ENCODE measurements around the gene EED. TPM values are rescaled to one million over a fixed set of nuclear protein-coding genes. Genes with fewer than 3 reads are reported as not detected.

Gene EED
- total RNA-seq, 4 donors from 2014 or later: 25.5 to 46.0 (median 33.0) TPM

DNA sequence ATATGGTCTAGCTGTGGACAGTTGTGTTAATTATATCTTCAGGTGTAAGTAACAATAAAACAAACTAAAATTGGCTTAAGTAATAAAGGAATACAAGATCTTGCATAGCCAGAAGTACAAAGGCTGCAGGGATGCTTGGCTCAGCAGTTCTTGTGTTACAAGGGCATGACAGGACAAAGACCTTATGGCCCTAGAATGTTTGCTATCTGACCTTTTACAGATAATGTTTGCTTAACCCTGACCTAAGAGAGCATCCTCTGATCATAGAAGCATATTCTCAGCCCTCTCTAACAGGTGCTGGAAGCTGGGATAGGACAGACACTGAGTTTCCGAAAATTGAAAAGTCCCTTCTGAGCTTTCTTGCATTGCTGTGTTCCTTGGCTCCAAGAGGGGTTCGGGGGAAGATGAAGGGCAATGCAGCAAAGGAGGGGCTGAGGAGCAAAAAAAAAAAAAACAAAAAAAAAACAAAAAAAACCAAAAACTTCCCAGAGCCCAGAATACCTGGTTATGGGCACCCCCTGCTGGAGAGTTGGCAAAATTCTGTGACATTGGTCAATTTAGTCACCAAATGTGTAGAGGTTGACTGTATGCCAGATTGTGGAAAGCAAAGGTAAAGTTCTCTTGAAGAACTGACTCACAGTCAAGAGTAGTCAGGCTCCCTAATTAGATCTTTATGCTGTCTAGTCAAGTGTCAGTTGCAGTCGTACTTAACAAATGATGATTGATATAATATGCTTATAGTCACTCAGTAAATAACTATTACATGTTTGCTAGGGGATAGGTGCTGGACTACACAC, 47.1 kb downstream of the EED start:
- 26 to 31% methylated on average over 3 of the region's 3 CpGs for WGBS, 2 donors
- TF ChIP-seq CTCF (IDR thresholded peaks at IDR 0.05): peak in 5 of 6 experiments; percentile 31 to 89 (median 59)
- TF ChIP-seq POLR2A (IDR thresholded peaks at IDR 0.05): no peak
- peak; percentile 64 to 76 for DNase-seq
- Histone ChIP-seq H3K27ac (no peak overlapping the region), H3K9me3 (no peaks in the 10 kb centered on the region), H3K27me3 (no peaks in the 10 kb centered on the region), H3K4me3 (replicated peaks in 1 of 3) (no peak overlapping the region), H3K4me1 (no peaks in the 10 kb centered on the region), H3K36me3 (no peaks in the 10 kb centered on the region)
- intact Hi-C loops (cut with DNase I): loop anchor here (5.0 kb wide), 1 partner anchor 349 kb away; no protein-coding TSS in a partner anchor

- Histone ChIP-seq H3K27me3 (no peaks in the 10 kb centered on the region), H3K4me1 (no peaks in the 10 kb centered on the region), H3K4me3 (replicated peaks in 1 of 3) (no peak overlapping the region), H3K27ac (no peak overlapping the region), H3K36me3 (no peaks in the 10 kb centered on the region), H3K9me3 (no peaks in the 10 kb centered on the region)
- WGBS, 2 donors: 84 to 93% methylated on average over 6 of the region's 6 CpGs
- intact Hi-C loops (cut with DNase I): loop anchor here (5.0 kb wide), 1 partner anchor 351 kb away; no protein-coding TSS in a partner anchor
- no peak for TF ChIP-seq CTCF (IDR thresholded peaks at IDR 0.05)
- no peak for TF ChIP-seq POLR2A (IDR thresholded peaks at IDR 0.05)
- no peak for DNase-seq
Measured at GRCh38 chr11:86292912-86293616, 48.5 kb downstream of the EED start.

GRCh38 chr11:86294026-86294425, 49.5 kb downstream of the EED start:
- no peak for DNase-seq
- no peak for TF ChIP-seq CTCF (IDR thresholded peaks at IDR 0.05)
- no peak for TF ChIP-seq POLR2A (IDR thresholded peaks at IDR 0.05)
- Histone ChIP-seq H3K36me3 (no peaks in the 10 kb centered on the region), H3K9me3 (no peaks in the 10 kb centered on the region), H3K27me3 (no peaks in the 10 kb centered on the region), H3K27ac (no peak overlapping the region), H3K4me1 (no peaks in the 10 kb centered on the region), H3K4me3 (replicated peaks in 1 of 3) (no peak overlapping the region)
- intact Hi-C loops (cut with DNase I): loop anchor here (5.0 kb wide), 1 partner anchor 352 kb away; no protein-coding TSS in a partner anchor

- Histone ChIP-seq H3K27ac (peak overlapping the region in 2 of 3 donors; percentile 69 to 91), H3K9me3 (no peaks in the 10 kb centered on the region), H3K4me3 (replicated peaks in 1 of 3) (peak overlapping the region in 2 of 3 donors; percentile 63 to 75), H3K4me1 (peaks cover 6 to 12% of the 10 kb centered on the region in 2 donors), H3K27me3 (no peaks in the 10 kb centered on the region), H3K36me3 (no peaks in the 10 kb centered on the region)
- 3% methylated on average over 6 of the region's 6 CpGs for WGBS, 2 donors
- DNase-seq: no peak
- intact Hi-C loops (cut with DNase I): no loop called here
- TF ChIP-seq POLR2A (IDR thresholded peaks at IDR 0.05) (no peak), CTCF (IDR thresholded peaks at IDR 0.05) (no peak)
Measured at GRCh38 chr11:86301742-86302091, 57.2 kb downstream of the EED start.

Data from thyroid gland (tissue), 4 donors.